NCI-H526 treated with DMSO at 0.1 percent for 48 hours (cell line): Measurements from ENCODE around the gene EPHX1.
A peak's percentile ranks its signal among the peaks of the same experiment; 100 is the strongest.
"Not testable (repeated sequence)": the region's sequence is repeated elsewhere in the genome, so short reads cannot be mapped to it uniquely, and the experiment has no call there.

Source experiments
- DNase-seq: peaks from one replicate; lab custom pipeline; 2025; lab: John Stamatoyannopoulos, UW

Gene EPHX1

GRCh38 chr1:225816643-225817538 is 7.0 kb downstream of the EPHX1 start:
- no peak for DNase-seq

- DNase-seq = no peak
These were observed 7.7 kb downstream of the EPHX1 start for GRCh38 chr1:225817611-225818061.

- no peak for DNase-seq
These were observed 8.3 kb downstream of the EPHX1 start for GRCh38 chr1:225818229-225818628.

- DNase-seq = no peak
These were observed 9.6 kb downstream of the EPHX1 start for GRCh38 chr1:225819346-225820192.

- DNase-seq = no peak
These were observed 10.7 kb downstream of the EPHX1 start for GRCh38 chr1:225820522-225821120.

GRCh38 chr1:225822655-225823403 is 12.9 kb downstream of the EPHX1 start:
- no peak for DNase-seq

GRCh38 chr1:225823811-225824261 is 13.9 kb downstream of the EPHX1 start:
- no peak for DNase-seq

GRCh38 chr1:225824533-225824941 is 14.6 kb downstream of the EPHX1 start:
- peak; percentile 72 for DNase-seq

GRCh38 chr1:225825078-225825477 is 15.2 kb downstream of the EPHX1 start:
- DNase-seq = peak; percentile 36

GRCh38 chr1:225825607-225826007 is 15.7 kb downstream of the EPHX1 start:
- DNase-seq = peak; percentile 21

GRCh38 chr1:225827076-225827475 is 17.2 kb downstream of the EPHX1 start:
- no peak for DNase-seq

GRCh38 chr1:225828706-225829345 is 18.9 kb downstream of the EPHX1 start:
- no peak for DNase-seq

- no peak for DNase-seq
These were observed 20.9 kb downstream of the EPHX1 start for GRCh38 chr1:225830841-225831240.

- DNase-seq = no peak
These were observed 24.7 kb downstream of the EPHX1 start for GRCh38 chr1:225834417-225835329.

GRCh38 chr1:225835856-225836255 is 25.9 kb downstream of the EPHX1 start:
- DNase-seq = no peak

GRCh38 chr1:225836296-225836695 is 26.4 kb downstream of the EPHX1 start:
- DNase-seq = not testable (repeated sequence)

- DNase-seq = no peak
These were observed 28.9 kb downstream of the EPHX1 start for GRCh38 chr1:225838793-225839192.

GRCh38 chr1:225840223-225840610 is 30.3 kb downstream of the EPHX1 start:
- no peak for DNase-seq

GRCh38 chr1:225840713-225841112 is 30.8 kb downstream of the EPHX1 start:
- no peak for DNase-seq

GRCh38 chr1:225842074-225842473 is 32.1 kb downstream of the EPHX1 start:
- no peak for DNase-seq
